Astrocyte of the cerebellum (primary cell): Measurements from ENCODE around the gene CCDC179.

Source experiments
- DNase-seq: peaks from one replicate; pipeline ENCODE4 v3.0.0-alpha.2; 2011; ENCODE audit warnings: low read depth
- H3K4me3 ChIP-seq: 2 replicates; pipeline ENCODE4 v1.5.1; 2011; ENCODE audit warnings: mild to moderate bottlenecking, low read depth, low read length, moderate library complexity
- in situ Hi-C: cut with HindIII; loops from 2 replicates; pipeline ENCODE4 v1.10.0; 2017; ENCODE audit warnings: low sequenced_read_pairs
- TF ChIP-seq, protein P1 (sequence below): IDR thresholded peaks from 2 replicates; pipeline ENCODE4 v1.5.1; 2012; ENCODE audit warnings: low read length, low read depth, moderate library complexity, mild to moderate bottlenecking; ENCODE audit errors: missing control alignments

CCDC179 gene

DNA sequence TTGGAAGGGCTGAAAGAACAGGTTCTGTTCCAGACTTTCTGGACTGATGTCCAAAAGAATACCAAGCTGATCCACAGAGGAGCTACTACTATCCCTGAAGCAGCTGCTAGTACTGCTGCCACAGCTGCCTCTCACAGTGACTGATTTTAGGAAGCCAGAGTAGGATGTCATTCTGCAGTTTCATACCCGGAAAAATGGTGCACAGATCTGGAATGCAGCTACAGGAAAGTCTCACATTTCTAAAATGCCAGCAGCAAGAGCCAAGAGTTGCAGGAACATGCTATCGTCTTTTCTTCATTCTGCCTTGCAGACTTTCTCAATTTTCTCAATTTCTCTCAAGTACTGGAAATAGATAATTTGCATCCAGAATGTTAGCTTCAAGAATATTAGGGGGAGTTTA is 19.4 kb upstream of the CCDC179 start:
- in situ Hi-C loops, result no loop called here

GRCh38 chr11:22878604-22879003 is 18.3 kb upstream of the CCDC179 start:
- in situ Hi-C loops, result no loop called here
- no peak for DNase-seq
- TF ChIP-seq, protein P1, sequence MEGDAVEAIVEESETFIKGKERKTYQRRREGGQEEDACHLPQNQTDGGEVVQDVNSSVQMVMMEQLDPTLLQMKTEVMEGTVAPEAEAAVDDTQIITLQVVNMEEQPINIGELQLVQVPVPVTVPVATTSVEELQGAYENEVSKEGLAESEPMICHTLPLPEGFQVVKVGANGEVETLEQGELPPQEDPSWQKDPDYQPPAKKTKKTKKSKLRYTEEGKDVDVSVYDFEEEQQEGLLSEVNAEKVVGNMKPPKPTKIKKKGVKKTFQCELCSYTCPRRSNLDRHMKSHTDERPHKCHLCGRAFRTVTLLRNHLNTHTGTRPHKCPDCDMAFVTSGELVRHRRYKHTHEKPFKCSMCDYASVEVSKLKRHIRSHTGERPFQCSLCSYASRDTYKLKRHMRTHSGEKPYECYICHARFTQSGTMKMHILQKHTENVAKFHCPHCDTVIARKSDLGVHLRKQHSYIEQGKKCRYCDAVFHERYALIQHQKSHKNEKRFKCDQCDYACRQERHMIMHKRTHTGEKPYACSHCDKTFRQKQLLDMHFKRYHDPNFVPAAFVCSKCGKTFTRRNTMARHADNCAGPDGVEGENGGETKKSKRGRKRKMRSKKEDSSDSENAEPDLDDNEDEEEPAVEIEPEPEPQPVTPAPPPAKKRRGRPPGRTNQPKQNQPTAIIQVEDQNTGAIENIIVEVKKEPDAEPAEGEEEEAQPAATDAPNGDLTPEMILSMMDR, result no peak
- no peak overlapping the region for H3K4me3 ChIP-seq

More for the DNA sequence above, 19.4 kb upstream of the CCDC179 start:
- no peak for DNase-seq
- H3K4me3 ChIP-seq, result no peak overlapping the region
- TF ChIP-seq, protein P1, result no peak

DNA sequence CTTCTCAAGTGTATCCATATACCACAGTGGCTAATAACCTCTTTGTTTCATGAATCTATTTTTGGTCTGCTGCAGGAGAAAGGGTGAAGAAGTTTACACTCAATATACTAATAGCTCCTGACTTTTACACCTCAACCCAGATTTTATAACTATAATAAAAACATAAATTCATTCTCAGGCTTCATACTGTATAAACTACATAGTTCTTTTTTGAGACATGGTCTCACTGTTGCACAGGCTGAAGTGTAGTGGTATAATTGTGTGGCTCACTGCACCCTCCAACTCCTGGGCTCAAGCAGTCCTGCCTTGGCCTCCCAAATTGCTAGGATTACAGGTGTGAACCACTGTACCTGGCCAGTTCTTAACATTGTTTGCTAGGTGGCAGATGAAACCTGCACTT is 17.8 kb upstream of the CCDC179 start:
- DNase-seq, result no peak
- TF ChIP-seq, protein P1, result no peak
- no peak overlapping the region for H3K4me3 ChIP-seq
- in situ Hi-C loops, result no loop called here

GRCh38 chr11:22875869-22876473 is 15.7 kb upstream of the CCDC179 start:
- no peak overlapping the region for H3K4me3 ChIP-seq
- DNase-seq, result peak; percentile 87
- TF ChIP-seq, protein P1, result peak; percentile 66
- in situ Hi-C loops, result no loop called here

- DNase-seq, result no peak
- no peak overlapping the region for H3K4me3 ChIP-seq
- TF ChIP-seq, protein P1, result no peak
- in situ Hi-C loops, result no loop called here
These were observed 9.1 kb upstream of the CCDC179 start for GRCh38 chr11:22869325-22869724.

- TF ChIP-seq, protein P1, result no peak
- in situ Hi-C loops, result no loop called here
- DNase-seq, result no peak
- no peak overlapping the region for H3K4me3 ChIP-seq
These were observed 518 bp downstream of the CCDC179 start for GRCh38 chr11:22859756-22860155.
